T-helper 2 cell treated with Interferon-gamma antibody and Interleukin-4, amounts not matched to agents 100 ng/mL and 5 ng/mL, for 36 hours (primary cell): ENCODE measurements around the gene N4BP2L1. TPM values are rescaled to one million over a fixed set of nuclear protein-coding genes. Genes with fewer than 3 reads are reported as not detected.

ENCODE experiments used
- intact Hi-C: fragments of 100-400 bp; cut with micrococcal nuclease; formaldehyde crosslinking; loops from one replicate; pipeline ENCODE4 v1.15.1; 2023
- total RNA-seq: library from RNA; stranded (reverse); gene quantifications from 2 replicates; pipeline ENCODE4 v1.2.3, GENCODE V29; 2022

Gene N4BP2L1
- 22.6 and 23.3 TPM in 2 replicates for total RNA-seq

DNA sequence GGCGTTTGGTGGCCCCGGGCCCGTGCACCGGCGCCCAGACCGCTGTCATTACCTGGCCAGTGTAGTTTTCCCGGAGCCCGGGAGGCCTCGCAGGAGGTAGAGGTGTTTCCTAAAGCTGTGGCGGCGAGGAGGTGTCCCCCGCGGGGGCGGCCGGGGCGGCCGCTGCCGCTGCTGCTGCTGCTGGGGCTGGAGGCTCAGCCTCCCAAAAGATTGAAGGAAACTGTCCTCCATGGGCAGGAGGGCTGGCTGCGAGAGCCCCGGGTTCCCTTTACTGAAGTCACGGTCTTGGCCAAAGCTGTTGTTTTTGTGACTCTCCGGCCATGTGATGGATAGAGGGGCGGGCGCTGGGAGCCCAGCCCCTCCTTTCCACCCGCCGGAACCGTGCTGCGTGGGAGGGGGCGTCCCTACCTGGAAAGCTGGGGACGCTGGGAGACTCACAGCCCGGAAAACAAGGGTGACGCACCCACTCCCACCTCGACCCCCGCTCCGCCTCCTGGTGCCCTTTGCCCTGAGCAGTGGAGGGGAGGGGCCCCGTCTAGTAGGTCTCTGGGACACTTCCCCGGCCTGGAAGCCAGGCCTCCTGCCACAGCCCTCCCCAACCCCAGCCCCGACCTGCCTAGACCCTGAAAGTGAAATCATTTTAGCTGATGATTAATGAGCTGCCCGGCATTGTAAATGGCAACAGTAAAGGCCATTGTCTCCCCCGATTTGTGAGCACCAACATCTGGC, at the start of gene N4BP2L1:
N4BP2L1 (minus strand) TSS at position 279 of the 729 bp plus-strand sequence; CDS start at position 231, 48 bp downstream.
- intact Hi-C loops = loop anchor here (1.0 to 10.0 kb wide), 9 partner anchors 46 to 1266 kb away; partner anchors contain the start of genes FRY, HSPH1 and PDS5B

- intact Hi-C loops = no loop called here
Measured at GRCh38 chr13:32476892-32477291, 49.0 kb upstream of the N4BP2L1 start.

GRCh38 chr13:32476021-32476731, 48.2 kb upstream of the N4BP2L1 start:
- intact Hi-C loops = no loop called here

DNA sequence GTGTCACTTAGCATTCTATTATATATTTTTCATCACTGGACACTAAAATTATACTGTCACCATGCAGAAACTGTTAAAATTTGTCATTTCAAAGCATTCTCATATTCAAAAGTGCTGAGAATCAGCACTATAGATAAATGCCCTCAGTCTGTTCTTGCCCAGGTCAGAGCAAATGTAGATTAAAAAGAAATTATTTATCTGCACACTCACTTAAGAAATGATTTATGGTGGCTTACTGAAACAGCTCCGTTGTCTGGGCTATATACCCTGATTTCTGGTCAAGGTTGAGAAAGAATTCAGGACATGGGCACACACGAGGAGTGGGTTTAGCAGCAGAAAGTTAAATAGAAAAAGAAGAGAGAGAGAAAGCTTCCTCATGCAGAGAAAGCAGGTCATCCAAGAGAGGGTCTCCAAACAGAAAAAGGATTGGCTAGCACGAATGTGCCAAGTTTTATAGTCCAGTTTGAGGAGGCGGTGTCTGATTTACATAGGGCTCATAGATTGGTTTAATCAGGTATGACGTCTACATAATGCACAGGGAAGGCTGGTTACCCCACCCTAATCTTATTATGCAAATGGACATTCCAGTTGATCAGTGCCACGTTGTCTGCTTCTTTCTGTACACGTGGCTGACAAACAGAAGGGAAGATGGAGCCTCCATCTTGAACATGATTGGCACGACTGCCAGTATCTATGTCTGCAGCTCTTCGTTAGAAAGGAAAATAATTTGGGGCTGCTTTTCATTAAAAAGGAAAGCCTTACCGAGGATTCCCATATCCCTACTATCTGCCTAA, 47.3 kb upstream of the N4BP2L1 start:
- intact Hi-C loops = no loop called here

- intact Hi-C loops = no loop called here
Measured at GRCh38 chr13:32473650-32474049, 45.7 kb upstream of the N4BP2L1 start.

DNA sequence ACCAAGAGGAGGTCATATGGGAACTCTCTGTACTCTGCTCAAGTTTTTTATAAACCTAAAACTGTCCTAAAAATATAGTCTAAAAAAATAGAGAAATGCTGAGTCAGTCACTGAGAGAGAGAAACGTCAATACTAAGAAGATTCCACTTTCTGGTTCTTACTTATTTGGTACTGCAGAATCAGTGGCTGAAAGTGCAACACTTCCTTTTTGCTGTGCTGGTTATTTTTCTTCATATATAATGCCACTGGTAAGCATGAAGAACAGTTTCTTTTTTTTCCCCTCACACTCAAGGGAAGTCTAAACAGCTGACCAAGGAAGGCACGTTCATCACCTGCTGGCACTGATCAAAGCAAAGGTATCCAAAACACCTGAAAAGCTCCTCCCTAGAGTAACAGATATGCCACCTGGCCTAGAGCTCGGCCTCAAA, 44.3 kb upstream of the N4BP2L1 start:
- intact Hi-C loops = no loop called here

- intact Hi-C loops = no loop called here
Measured at GRCh38 chr13:32471187-32471922, 43.4 kb upstream of the N4BP2L1 start.

- intact Hi-C loops = loop anchor here (5.0 kb wide), 1 partner anchor 114 kb away; no protein-coding TSS in a partner anchor
Measured at GRCh38 chr13:32468502-32469142, 40.7 kb upstream of the N4BP2L1 start.

GRCh38 chr13:32456591-32456990, 28.7 kb upstream of the N4BP2L1 start:
- intact Hi-C loops = no loop called here

- intact Hi-C loops = no loop called here
Measured at GRCh38 chr13:32455594-32455903, 27.6 kb upstream of the N4BP2L1 start.

DNA sequence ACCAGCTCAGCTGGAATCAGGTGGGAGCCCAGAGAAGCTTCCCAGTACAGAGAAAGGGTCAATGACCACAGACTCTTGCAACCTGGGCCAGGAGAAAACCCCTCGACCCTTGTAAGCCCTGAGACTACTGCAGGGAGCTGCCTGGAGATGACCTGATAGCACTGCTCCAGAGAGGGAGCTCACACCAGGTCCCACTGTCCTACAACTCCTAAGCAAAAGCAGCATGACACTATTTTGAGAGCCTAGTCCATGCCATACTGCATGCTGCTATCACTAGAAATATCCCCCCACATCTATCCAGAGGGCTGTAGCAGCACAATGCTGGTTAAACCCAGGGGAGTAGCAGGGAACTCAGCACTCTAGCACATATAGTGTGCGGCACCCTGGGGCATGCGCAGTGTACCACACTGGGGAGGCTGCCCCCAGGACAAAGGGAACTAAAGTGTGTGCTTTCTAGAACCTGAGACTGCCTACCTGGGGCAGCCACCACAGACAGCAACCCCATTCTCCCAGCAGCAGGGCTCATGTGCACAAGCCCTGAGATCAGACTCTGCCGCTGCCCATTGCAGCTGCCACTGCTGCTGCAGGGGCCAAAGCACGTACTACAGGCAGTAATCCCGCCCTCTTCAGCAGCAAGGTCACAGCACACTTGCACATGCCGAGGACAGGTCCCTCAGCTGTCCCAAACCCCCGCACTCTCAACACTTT, 27.1 kb upstream of the N4BP2L1 start:
- intact Hi-C loops = no loop called here

- intact Hi-C loops = no loop called here
Measured at GRCh38 chr13:32453981-32454380, 26.1 kb upstream of the N4BP2L1 start.

- intact Hi-C loops = loop anchor here (10.0 kb wide), 1 partner anchor 184 kb away; no protein-coding TSS in a partner anchor
Measured at GRCh38 chr13:32448972-32449371, 21.0 kb upstream of the N4BP2L1 start.

DNA sequence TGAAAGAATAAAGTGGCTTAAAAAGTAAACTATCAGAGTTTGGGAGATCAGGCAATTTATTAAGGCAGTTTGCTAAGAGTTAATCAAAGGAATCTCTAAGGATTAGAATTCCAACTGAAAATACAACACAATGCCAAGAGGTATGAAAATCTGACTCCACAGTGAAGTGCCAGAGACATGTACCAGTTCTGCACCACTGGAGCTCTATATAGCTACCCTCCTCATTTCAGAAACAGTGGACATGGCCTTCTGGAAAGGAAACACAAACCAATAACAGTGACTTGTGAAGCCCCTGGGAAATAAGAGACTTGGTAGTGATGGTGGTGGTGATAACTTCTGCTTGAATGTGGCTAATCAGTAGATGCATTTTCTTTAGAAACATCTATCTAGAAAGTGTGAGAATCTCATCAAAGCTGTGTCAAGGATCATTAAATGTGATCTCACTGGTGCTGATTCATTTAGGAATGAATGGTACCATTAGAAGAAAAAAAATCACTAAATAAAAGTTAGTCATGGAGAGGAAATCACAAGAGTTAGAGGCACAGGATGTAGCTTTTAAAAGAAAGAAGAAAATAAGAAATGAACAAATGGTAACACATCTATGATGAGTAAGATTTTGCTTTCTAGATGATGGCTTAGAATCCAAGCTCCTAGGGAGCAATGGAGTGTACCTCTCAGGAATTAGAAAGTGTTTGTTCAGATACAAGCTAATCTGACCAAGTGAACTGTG, 20.1 kb upstream of the N4BP2L1 start:
- intact Hi-C loops = loop anchor here (10.0 kb wide), 1 partner anchor 183 kb away; no protein-coding TSS in a partner anchor

DNA sequence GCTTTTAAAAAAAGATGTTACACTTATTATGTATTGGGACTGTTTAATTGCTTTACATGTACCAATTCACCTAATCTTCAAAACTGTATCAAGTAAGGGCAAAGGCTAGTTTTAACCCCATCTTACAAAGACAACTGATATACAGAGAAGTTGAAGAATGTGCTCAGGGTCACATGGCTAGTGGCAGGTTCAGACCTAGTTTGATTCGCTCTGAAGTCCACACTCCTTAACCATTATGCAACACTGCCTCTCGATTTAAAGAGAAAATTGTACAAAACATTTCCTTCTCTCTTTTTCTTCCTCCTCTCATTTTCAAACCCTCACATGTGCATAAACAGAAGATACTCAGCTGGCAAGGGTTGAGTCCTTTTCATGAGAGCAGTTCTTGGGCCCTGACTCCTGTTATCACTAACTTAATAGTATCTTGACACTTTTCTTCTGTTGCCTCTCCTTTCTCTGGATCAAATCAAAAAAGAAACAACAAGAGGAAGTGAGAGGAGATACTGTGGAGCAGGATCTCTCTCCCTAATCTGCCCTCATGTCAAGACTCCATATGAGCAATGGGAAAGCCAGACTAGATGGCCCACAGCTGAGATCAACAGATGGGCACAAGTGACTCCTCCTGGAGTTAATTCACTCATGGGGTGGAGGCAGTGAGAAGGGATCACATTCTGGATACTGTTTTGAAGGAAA, 19.0 kb upstream of the N4BP2L1 start:
- intact Hi-C loops = loop anchor here (10.0 kb wide), 1 partner anchor 182 kb away; no protein-coding TSS in a partner anchor

DNA sequence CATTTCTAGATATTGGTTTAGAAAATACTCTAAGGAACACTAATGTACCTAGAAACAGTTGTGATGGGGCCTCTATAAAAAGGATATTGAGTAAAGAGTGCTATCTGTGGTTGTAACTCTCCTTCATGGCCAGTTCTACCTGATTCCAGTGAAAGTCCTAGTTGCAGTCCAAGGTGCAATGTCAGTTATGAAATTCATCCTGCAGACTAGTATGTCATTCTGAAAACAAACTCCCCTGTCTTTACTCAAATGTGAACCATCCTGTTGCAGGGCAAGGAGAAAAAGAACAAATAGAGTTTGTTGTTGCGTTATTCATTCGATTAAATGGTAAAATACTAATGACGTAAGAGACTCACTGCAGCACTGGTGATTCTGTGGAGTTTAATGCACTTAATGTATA, 18.3 kb upstream of the N4BP2L1 start:
- intact Hi-C loops = loop anchor here (10.0 kb wide), 1 partner anchor 181 kb away; no protein-coding TSS in a partner anchor

- intact Hi-C loops = loop anchor here (10.0 kb wide), 1 partner anchor 181 kb away; no protein-coding TSS in a partner anchor
Measured at GRCh38 chr13:32445461-32445860, 17.5 kb upstream of the N4BP2L1 start.

GRCh38 chr13:32443111-32443510, 15.2 kb upstream of the N4BP2L1 start:
- intact Hi-C loops = loop anchor here (1.0 to 10.0 kb wide), 2 partner anchors 62 to 178 kb away; no protein-coding TSS in a partner anchor
